GM18867 (cell line): ENCODE measurements around the gene DOK7.

Source experiments
- ATAC-seq: cut with Tn5 transposase; IDR thresholded peaks from one replicate; pipeline ENCODE4 v1.9.1; 2021; ENCODE audit warnings: mild to moderate bottlenecking, moderate library complexity; ENCODE audit not compliant: unreplicated experiment

The DOK7 gene

DNA sequence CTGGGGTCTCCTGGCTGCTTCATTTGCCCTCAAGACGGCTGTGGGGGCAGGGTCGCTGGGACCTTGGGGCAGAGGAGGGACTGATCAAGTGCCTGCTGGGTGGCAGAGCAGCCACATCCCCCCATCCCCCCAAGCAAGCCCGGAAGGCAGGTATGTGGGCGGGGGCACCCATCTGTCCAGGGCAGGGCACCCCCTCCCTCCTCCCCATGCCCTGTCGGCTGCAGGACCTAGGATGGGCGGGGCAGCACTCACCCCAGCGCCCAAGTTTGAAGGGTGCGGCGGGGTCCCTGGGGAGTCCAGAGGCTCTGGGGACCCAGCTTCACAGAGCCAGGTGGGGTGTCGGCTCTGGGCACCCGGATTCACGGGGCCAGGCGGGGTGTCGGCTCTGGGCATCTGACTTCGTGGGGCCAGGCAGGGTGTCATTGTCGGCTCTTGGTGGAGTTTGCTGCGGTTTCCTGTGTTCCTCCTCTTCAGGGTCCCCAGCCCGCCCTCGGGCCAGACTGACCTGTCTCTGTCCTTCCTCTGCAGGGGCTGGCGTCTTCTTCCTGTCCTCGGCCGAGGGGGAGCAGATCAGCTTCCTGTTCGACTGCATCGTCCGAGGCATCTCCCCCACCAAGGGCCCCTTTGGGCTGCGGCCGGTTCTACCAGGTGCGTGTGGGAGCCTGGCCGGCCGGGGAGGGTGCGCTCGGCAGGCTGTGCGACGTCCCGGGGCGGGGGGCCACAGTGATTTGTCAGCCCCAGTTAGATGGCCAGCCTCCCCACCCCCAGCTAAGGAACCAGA is 22.1 kb downstream of the DOK7 start:
- no peak for ATAC-seq

DNA sequence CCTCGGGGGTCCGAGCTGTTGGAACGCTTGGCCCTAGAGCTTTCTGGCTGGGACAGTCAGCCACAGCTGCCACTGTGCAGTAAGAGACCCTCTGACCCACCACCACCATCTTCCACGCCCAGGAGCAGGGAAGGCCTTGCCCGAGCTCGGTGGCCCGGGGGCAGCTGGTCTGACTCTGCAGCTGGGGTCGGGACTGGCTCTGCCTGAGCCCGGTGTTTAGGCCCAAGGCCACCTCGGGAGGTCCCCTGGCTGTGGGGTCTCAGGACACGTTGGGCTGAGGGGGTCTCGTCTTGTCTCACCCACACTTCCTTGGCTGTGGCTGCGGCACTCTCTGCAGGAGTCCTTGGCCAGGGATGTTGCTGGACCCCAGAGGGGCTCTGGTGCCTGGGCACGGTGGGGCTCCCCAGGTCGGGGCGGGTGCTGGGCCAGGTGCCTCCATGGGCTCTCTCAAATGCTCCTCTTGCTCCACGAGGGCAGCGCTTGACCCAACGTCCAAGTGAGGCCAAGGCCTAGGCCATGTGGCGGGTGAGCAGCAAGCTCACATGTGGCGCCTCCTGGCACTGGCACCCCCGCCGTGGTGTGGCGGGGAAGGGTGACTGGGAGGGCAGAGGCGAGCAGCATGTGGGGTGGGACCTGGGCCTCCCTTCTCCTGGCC is 22.9 kb downstream of the DOK7 start:
- no peak for ATAC-seq

DNA sequence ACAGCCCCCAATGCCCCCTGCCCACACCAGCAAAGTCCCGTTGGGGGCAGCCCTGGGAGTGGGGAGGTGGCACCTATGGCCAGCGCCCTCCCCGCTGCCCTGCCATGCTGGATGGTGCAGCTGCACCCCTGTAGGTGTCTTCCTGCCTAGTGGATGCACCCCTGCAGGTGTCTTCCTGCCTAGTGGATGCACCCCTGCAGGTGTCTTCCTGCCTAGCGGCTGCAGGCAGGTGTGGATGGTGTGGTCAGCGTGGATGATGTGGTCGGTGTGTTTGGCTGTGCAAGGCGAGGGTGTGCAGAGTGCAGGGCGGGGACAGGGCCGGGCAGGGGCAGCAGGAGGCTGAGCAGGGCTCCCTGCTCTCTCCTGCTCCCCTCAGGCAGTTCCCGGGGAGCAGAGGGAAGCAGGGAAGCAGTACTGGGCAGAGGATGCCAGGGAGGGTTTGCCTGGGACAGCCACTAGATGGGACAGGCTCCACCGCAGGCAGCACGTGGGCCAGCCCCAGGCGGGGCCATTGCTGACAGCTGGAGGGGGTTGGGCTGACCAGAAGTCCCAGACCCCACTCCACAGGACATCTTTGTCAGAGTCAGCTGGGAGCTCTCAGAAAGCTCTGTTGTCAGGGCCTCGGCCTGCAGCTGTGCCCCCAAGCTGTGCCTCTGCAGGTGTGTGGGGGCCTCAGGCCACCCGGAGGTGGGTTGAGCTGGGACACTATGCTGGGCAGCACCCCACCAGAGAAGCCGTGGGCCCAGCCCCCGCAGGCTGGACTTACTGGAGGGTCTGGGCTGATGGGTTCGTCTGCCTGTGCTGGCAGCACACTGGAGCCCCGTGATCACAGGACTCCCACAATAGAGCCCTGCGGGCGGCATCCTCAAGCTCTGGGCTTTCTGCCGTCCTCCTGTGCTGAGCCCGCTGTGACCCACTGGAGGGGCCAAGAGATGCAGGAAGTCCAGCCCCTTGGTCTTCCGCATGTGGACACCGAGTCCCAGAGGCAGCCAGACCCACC is 23.7 kb downstream of the DOK7 start:
- ATAC-seq, result no peak

DNA sequence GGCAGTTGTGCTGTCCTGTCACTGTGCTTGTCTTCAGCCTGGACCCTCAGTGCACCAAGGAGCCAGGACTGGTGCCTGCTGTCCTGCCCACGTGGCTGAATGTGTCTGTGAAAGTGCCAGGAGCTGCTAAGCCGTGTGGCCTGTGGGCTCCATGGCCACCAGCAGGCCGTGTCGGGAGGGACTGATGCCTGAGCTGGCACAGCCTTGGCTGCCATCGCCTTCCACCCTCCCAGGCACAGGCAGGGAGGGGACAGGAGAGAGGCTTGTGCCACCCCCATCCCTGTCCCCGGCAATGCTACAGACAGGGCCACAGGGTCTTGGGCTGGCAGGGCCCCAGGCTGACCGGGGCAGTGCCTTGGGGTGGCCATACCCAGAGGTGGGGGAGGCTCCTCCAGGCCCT is 24.8 kb downstream of the DOK7 start:
- no peak for ATAC-seq

DNA sequence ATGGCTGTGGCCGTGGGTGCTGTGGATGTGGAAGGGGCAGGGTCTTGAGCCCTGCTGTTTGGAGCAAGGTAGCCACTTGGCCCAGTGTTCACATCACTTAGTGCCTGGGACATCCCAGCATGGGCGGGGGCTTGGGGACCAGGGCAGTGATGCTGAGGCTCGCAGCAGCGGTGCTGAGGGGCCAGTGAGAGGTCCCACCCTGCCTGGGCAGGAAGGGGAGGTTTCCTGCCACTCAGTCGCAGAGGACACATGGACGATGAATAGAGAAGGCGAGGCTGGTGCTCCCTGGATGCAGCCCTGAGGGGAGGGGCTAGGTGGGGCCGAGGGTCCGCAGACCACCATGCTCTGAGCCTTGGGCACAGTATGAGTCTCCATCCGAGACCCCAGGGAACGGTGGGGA is 25.7 kb downstream of the DOK7 start:
- no peak for ATAC-seq

DNA sequence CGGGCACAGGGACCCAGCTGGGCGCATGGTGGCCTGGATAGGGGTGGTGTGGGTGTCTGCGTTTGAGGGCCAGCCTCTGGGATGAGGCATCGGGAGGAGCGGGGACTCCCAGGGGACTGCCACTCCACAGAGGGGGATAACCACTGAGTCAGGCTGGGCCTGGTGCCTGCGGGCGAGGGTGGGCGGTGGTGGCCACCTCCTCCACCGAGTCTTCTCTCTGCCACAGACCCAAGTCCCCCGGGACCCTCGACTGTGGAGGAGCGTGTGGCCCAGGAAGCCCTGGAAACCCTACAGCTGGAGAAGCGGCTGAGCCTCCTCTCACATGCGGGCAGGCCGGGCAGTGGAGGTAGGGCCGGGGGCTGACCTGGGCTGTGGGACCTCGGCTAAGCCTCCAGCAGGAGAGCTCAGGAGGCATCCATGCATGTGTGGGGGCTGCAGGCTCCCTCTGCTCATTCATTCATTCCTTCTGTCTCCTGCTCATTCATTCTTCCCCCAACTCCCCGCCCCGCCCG is 26.4 kb downstream of the DOK7 start:
- ATAC-seq, result no peak

DNA sequence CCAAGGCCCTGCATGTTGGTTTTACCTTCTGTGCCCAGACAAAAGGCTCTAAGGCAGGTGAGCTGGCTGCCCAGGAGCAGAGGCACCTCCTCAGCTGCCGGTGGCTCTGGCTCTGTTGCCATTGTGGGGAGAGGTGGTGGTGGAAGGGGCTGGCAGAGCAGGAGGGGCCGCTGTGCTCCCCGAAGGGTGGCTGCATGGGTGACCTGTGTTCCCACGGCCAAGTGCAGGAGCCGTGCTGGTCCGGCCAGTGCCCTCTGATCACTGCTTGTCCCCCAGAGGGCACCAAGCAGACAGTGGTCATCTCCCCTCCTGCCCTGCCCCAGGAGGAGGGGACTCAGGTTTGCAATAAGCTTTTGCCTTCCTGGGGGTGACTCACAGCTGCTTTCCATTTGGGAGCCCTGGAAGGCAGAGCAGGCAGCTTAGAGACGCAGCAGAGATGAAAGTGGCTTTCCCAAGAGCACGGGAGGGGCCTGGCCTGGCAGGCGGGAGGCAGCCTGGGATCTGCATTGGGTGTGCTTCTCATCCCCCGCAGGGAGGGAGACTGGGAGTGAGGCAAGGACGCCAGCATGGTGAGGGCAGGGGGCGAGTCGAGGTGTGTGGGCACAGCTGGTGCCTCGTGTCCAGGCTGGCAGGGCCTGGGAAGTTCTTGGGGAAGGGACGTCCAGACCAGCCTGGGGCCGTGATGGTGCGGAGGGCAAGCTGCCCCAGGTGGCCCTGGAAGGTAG is 28.7 kb downstream of the DOK7 start:
- no peak for ATAC-seq

DNA sequence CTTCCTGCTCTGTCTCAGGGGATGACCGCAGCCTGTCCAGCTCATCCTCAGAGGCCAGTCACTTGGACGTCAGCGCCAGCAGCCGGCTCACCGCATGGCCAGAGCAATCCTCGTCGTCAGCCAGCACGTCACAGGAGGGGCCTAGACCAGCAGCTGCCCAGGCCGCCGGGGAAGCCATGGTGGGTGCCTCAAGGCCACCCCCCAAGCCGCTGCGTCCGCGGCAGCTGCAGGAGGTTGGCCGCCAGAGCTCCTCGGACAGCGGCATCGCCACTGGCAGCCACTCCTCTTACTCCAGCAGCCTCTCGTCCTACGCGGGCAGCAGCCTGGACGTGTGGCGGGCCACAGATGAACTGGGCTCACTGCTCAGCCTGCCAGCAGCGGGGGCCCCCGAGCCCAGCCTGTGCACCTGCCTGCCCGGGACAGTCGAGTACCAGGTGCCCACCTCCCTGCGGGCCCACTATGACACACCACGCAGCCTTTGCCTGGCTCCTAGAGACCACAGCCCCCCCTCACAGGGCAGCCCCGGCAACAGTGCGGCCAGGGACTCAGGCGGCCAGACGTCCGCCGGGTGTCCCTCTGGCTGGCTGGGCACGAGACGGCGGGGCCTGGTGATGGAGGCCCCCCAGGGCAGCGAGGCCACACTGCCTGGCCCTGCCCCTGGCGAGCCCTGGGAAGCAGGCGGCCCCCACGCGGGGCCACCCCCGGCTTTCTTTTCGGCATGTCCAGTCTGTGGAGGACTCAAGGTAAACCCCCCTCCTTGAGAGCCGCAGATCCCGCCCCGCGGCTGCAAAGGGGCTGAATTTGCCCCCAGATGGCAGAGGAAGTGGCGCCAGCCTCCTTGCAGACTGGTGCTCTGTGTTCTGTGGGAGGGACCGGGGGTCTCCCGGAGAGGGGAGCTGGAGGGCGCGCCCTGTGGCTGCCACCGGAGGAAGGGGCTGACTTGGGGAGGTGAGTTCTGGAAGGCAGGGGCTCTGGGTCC is 29.9 kb downstream of the DOK7 start:
- ATAC-seq, result no peak

DNA sequence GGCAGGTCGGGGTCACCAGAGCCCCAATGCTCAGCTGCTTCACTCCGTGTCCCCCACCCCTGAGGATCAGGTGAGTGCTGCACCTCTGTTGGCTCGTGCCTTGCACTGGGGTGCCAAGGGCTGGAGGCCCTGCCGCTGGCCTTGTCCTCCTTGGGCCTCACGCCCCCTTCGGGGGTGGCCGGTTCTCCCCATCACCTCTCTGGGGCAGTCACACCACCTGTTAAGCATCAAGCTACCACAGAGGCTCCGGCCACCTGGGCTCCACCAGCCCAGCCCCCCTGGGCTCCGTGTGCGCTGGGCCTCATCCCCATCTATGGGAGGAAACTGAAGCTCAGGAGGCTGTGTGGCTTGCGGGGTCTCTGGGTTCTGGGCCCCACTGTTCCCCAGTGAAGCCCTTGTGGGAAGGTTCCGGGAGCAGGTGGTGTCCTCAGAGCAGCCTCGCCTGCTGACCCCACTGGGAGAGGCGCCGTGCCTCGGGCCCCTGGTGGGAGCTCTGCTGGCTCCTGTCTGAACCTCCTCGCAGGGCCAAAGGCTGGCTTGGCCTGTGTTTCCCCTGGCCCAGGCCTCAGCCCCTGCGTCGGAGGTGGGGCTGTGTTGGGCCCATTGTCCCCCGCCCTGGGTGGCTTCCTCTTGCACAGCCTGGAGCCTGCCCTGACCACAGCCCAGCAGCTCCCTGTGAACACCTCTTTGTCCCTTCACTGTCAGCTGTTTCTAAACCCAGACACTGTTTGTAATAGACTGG is 30.8 kb downstream of the DOK7 start:
- no peak for ATAC-seq

DNA sequence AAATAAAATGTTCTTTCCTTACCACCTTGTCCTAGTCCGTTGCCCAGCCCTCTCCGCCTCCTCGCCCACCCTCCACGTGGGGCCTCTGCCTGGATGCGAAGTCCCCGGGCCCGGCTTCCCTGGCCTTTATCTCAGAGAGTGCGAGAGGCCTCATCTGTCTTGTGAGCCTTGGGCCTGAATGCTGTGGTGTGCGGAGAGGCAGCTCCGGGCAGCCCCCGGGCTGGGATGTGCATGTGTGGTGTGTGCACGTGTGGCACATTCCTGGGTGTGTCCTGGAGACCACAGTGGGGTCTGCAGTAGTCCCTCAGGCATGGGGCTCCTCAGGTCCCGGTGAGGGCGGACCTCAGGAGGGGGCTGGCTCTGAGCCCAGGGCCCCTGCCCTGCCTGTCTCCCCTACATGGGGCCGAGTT is 31.4 kb downstream of the DOK7 start:
- ATAC-seq, result no peak

DNA sequence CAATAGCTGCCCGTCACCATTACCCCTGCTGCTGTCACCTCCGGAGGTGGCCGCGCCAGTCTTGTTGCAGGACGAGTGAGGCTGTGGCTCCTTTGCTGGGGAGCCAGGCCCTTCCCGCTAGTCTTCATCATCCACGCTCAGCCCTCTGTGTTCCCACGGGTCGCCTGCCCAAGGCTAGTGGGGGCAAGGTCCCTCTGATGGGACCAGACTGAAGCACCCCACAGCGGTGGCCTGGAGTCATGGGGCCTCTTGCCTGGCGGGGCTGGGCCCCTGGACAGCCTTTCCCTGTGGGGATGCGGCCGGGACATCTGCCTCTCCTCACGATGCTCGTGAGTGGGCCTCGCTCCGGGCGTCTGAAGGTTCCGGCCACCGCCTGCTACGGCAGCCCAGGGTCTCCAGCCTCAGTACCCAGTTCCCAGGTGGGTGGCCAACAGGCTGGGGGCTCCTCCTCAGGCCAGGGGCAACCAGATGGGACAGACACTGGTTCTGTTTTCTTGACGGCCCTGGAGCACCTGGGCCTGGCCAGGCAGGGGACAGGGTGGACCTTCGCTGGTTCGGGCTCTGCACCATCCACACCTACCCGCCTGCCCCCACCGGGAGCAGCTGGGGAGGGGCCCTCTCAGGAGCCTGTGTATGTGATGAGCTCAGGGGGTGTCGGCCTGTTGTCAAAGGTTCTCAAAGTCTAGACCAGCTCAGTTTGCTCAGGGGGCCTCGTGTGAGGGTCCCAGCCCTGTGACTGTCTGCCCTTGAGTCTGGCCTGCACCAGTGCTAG is 32.3 kb downstream of the DOK7 start:
- ATAC-seq, result no peak

DNA sequence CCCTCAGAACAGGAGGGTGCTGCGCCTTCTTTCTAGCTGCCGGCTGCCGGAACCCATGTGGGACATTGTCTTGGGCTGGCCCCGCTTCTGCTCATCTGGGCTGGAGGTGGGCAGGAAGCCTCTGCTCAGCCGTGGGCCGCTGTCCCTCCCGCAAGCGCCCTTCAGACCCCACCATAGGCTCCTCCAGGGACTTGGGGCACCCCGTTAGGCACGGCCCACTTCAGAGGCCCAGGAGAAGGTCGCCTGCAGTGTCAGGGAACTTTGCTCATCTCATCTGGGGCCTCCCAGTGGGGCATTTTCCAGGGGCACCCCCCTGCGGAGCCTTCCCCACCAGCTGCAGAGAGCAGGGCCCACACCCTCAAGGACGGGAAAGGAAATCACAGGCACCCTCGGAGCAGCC is 32.9 kb downstream of the DOK7 start:
- no peak for ATAC-seq

DNA sequence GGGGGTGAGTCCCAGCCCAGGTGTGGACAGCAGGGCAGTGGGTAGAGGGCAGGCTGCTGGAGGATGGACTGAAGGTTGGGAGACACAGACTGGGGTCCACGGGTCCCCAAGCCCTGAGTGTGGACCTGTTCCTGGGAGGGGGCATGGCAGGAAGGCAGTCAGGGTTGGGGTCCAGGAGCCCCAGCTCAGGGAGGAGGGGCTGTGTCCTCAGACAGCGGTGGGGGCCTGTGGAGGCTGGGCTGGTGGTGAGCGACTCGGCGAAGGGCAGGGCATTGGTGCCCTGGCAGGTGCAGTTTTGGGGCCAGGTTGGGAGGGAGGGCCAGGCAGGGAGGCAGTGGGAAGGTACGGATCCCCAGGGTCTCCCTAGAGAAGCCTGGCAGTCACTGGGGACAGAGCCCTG is 34.0 kb downstream of the DOK7 start:
- ATAC-seq, result no peak

DNA sequence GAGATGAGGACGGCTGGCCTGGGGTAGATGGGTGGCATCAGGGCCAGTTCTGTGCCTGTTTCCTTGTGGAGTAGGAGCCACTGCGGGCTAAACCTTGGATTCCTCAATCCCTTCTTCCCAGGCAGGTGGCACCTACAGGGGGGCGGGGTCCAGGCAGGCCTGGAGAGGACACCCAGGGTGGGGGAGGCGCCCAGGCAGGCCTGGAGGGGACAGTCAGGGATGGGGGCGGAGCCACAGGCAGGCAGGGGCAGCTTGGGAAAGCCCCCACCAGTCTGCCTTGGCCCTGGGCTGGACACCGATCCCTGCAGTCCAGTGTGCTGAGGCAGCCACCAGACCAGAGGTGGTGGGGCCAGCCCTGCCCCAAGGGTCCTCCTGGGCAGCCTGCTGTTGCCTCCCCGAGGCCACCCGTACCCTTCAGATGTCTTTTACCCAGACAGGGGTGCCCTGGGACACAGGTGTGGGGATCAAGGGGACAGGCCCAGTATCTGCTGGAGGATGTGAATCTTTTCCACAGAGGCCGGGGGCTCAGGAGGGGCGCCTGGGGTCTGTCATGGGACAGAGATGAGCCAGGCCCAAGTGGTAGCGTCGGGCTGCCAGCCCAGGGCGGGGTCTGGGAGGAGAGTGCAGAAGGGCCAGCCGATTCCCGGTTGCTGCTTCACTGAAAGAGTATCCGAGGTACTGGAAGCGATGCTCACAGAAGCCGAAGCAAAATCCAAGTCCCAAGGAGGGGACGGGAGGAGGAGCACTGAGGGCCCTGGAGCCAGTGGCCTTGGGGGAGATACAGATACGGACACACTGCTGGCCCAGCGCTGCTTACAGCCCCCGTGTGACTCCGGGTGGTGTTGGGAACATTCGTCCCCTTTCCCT is 34.6 kb downstream of the DOK7 start:
- ATAC-seq, result no peak

DNA sequence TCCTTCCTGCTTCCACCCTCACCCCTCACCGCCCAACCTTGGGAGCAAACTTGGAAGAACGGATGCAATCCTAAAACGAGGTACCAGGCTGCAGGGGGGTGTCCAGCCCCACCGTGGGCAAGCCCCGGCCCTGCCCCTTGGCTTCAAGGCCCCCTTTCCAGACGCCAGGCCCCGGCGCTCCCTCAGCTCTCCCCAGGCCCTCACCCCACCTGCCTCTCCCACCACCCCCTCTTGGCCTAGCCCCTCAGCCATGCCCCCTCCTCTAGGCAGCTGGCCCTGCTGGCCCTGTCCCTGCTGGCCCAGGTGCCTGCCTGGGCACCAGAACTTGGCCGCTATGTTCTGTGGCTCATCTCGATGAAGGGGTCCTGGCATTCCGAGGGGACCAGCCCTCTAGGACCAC is 35.3 kb downstream of the DOK7 start:
- no peak for ATAC-seq

DNA sequence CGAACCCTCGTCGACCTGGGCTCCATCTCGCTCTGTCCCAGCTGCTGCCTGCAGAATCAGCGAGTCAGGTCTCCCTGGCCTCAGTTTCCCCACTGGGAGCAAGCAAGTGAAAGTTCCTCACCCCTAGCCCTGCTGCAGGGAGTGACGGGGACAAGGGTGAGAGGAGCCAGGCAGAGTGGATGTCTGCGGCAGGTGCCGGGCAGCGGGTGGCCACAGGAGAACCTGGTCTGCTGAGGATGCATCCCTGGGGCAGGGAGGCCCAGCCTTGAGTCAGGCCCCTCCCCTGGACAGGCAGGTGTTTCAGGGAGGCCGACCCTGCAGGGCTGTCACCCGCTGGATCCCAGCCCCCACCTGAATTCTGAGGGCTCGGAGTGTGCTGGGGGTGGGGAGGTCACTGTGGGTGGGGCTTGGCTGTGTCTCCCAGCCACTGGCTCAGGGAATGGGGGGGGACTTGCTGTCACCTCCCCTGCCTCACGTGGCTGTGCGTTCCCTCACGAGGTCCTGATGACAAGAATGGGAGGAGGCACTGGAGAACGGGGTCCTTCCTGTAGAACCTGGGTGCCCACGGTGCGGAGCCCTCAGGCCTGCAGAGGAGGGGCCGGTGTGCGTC is 35.9 kb downstream of the DOK7 start:
- ATAC-seq, result no peak

DNA sequence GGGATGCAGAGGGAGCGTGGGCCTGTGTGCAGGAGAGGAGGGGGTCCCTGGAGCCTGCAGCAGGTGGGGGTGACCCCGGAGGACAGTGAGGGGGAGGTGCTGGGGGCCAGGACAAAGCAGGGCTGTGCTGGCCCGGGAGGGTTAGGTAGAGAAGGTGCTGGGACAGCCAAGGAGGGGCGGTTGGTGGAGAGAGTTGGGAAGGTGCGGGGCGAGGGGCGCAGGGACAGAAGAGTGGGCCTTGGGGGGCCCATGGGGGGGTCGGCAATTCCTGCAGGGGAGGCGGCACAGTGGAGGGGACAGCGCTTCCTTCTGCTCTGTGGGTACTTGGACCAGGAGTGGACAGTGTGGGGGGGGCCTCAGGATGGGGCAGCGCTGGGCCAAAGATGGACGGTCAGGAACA is 36.6 kb downstream of the DOK7 start:
- ATAC-seq, result no peak
